ENCODE data around the gene MTHFSD.

Gene MTHFSD

GRCh38 chr16:86533076-86533475, 22.0 kb downstream of the MTHFSD start:
- DNase-seq (ENCODE audit: extremely low spot score, insufficient read length, low read depth) (no peak), FAIRE-seq (no peak)

- no peak for FAIRE-seq
- DNase-seq (ENCODE audit: extremely low spot score, insufficient read length, low read depth) = no peak
Observed at GRCh38 chr16:86532526-86532815, 22.6 kb downstream of the MTHFSD start.

GRCh38 chr16:86531641-86532525, 23.2 kb downstream of the MTHFSD start:
- no peak for FAIRE-seq
- no peak for DNase-seq (ENCODE audit: extremely low spot score, insufficient read length, low read depth)

GRCh38 chr16:86531191-86531545, 23.9 kb downstream of the MTHFSD start:
- FAIRE-seq = no peak

GRCh38 chr16:86530251-86531190, 24.5 kb downstream of the MTHFSD start:
- no peak for FAIRE-seq
- no peak for DNase-seq (ENCODE audit: extremely low spot score, insufficient read length, low read depth)

More at GRCh38 chr16:86531191-86531545, 23.9 kb downstream of the MTHFSD start:
- no peak for DNase-seq (ENCODE audit: extremely low spot score, insufficient read length, low read depth)

- FAIRE-seq (no peak), DNase-seq (ENCODE audit: extremely low spot score, insufficient read length, low read depth) (no peak)
Observed at GRCh38 chr16:86529160-86529559, 25.9 kb downstream of the MTHFSD start.

- DNase-seq (ENCODE audit: extremely low spot score, insufficient read length, low read depth) (no peak), FAIRE-seq (no peak)
Observed at GRCh38 chr16:86528061-86528929, 26.7 kb downstream of the MTHFSD start.

GRCh38 chr16:86527366-86527765, 27.7 kb downstream of the MTHFSD start:
- DNase-seq (ENCODE audit: extremely low spot score, insufficient read length, low read depth) (no peak), FAIRE-seq (no peak)

- no peak for FAIRE-seq
- no peak for DNase-seq (ENCODE audit: extremely low spot score, insufficient read length, low read depth)
Observed at GRCh38 chr16:86525696-86526095, 29.3 kb downstream of the MTHFSD start.

- FAIRE-seq (no peak), DNase-seq (ENCODE audit: extremely low spot score, insufficient read length, low read depth) (no peak)
Observed at GRCh38 chr16:86524029-86524428, 31.0 kb downstream of the MTHFSD start.

GRCh38 chr16:86523166-86523740, 31.8 kb downstream of the MTHFSD start:
- DNase-seq (ENCODE audit: extremely low spot score, insufficient read length, low read depth) (no peak), FAIRE-seq (no peak)

- DNase-seq (ENCODE audit: extremely low spot score, insufficient read length, low read depth) = no peak
- no peak for FAIRE-seq
Observed at GRCh38 chr16:86522634-86523033, 32.4 kb downstream of the MTHFSD start.

GRCh38 chr16:86521236-86522197, 33.5 kb downstream of the MTHFSD start:
- DNase-seq (ENCODE audit: extremely low spot score, insufficient read length, low read depth) (no peak), FAIRE-seq (no peak)

GRCh38 chr16:86520317-86521210, 34.5 kb downstream of the MTHFSD start:
- no peak for DNase-seq (ENCODE audit: extremely low spot score, insufficient read length, low read depth)
- FAIRE-seq = no peak

- FAIRE-seq (peak; percentile 77), DNase-seq (ENCODE audit: extremely low spot score, insufficient read length, low read depth) (peak; percentile 42)
Observed at GRCh38 chr16:86519649-86520316, 35.3 kb downstream of the MTHFSD start.

- no peak for DNase-seq (ENCODE audit: extremely low spot score, insufficient read length, low read depth)
- no peak for FAIRE-seq
Observed at GRCh38 chr16:86519007-86519648, 35.9 kb downstream of the MTHFSD start.

Measured in GM18507 (cell line).